Left renal pelvis (tissue), 4 donors: ENCODE measurements around the gene NOS3. TPM values are rescaled to one million over a fixed set of nuclear protein-coding genes. Genes with fewer than 3 reads are reported as not detected.

Source experiments
- DNase-seq, 4 donors: peaks; one replicate each; pipeline ENCODE4 v3.0.0-alpha.2; 2013; ENCODE audit warnings: low read depth in 4 of 4, low spot score in 3 of 4
- polyA plus RNA-seq, 4 donors: library from polyadenylated mRNA; unstranded; fragments of 120-200 nt; gene quantifications; one replicate each; pipeline ENCODE4 v1.2.1, GENCODE V29; 2013; ENCODE audit not compliant: insufficient read length in 4 of 4

NOS3 gene
- polyA plus RNA-seq, 4 donors, result 6.2 to 15.2 (median 8.5) TPM

DNA sequence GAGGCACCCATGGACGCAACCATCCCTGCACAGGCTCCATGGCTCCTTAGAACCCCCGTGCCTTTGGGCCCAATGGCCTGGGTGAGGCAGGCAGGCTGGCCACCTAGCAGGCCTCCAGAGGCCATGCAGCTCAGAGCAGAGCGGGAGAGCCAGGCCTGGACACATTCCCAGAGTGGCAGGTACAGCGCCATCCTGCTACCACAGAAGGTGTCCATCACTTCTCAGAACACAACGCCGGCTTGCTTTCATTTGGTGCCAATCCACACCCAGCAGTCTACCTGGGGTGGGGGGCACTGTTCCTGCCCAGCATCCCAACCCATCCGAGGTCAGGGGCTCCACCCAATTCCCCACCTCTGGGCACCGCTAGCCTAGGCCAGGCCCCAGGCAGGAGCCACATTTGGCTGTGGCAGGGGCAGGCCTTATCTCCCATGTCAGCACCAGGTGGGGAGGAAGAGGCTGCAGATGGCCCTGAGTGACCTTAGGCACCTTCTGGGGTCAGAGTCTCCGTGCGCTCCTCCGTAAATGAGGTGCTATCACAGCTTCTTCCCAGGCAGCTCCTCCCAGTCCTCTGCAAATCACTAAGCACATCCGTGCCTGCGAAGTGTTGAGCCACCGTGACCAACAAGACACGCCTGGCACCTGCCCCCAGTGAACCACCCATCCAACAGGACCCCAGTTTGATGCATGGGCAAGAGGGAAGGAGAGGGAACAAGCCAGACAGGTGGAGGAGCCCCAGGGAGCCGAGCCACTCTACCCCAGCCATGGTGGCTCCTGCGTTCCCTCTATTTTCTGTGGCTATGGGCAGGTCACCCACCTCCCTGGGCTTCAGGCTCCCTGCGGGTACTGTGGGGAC lies 26.9 kb upstream of the NOS3 start:
- DNase-seq, result no peak

- DNase-seq, result no peak
Observed at GRCh38 chr7:150964593-150965111, 26.2 kb upstream of the NOS3 start.

- DNase-seq, result no peak
Observed at GRCh38 chr7:150965273-150965830, 25.5 kb upstream of the NOS3 start.

DNA sequence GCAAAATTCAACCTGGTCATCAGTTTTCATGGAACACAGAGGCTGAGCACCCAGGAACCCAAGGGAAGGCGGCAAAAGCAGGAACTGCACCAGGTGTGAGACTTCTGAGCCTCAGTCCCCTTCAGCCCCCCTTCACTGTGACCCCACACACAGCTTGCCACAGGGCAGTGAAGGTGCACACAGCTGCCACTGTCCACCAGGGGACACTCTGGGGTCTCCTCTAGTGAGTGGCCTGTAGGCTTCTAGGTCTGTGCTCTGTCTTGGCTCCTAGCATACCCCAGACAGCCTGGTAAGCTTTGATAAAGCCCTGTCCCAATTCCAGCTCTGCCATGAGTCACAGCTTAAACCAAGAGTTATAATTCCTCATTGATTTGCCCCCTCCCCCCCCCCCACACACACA lies 24.8 kb upstream of the NOS3 start:
- no peak for DNase-seq

GRCh38 chr7:150967349-150967748 lies 23.5 kb upstream of the NOS3 start:
- DNase-seq, result no peak

DNA sequence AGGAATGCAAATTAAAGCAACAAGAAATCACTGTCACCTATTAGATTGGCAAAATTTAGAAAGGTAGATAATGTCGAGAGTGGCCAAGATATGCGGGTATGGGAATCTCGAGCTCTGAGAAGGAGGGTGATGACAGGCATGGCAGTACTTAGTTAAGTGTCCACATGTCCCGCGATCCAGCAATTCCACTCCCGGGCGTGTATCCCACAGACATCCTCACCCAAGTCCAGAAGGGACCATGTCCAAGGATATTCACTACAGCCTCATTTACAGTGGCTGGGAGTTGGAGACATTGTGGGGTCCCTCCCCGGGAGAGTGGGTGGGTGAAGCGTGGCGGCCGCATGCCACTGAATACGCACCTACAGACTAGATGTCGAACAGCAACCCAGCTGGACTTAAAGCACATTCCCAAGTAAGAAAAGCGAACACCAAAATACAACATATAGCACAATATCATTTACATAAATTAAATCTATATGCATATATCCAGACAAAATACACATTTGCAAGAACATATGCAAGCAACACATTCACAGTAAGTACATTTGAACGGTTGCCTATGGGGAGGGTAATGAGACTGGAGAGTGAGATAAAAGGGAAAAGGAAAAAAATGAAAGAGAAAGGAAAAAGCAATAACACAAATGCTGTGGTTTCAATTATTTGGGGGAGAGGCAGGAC lies 22.6 kb upstream of the NOS3 start:
- no peak for DNase-seq

DNA sequence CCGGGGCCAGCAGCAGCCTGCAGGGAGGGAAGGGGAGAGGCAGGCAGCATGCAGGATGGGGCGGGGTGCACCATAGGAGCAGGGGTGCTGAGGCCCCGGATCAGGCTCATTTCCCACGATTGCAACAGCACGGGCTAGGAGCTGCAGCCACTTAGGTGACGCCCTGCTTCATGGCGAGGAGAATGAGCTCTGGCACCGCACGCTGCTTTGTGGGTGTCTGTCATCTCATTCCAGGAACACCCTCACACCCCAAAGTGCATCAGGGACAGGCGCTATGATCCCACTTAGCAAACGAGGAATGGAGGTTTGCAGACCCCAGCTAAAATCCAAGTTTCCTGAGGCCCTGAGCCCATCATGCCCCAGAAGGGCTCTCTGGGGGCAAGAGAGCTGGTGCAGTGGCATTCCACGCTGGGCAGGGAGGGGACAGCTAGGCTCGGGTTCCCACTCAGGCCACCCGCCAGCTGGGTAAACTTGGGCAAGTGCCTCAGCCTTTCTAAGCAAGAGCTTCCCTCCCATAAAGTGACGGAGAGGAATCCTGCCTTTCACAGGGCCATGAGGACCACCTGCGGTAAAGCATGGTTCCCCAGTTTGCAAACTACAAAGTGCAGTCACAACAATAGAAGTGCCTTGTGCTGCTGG lies 22.0 kb upstream of the NOS3 start:
- no peak for DNase-seq

DNA sequence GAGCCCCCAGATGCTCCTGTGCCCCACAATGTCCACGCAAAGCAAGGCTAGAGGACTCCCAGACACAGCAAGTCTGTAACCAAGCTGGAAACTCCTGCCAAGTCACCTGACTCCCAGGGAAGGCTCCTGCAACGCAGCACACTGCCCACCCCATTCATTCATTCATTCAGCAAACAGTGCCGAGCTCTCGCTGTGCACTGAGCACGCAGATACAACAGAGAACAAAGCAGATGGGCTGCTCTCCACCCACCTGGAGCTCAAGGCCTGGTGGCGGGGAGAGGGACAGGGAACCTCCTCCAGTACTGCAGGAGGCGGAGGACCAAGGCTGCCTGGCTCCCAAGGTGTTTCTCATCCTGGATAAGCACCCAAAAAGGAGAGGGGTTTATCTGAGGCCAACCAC lies 21.3 kb upstream of the NOS3 start:
- no peak for DNase-seq

GRCh38 chr7:150970424-150970823 lies 20.4 kb upstream of the NOS3 start:
- DNase-seq, result no peak

GRCh38 chr7:150971242-150972022 lies 19.4 kb upstream of the NOS3 start:
- no peak for DNase-seq

DNA sequence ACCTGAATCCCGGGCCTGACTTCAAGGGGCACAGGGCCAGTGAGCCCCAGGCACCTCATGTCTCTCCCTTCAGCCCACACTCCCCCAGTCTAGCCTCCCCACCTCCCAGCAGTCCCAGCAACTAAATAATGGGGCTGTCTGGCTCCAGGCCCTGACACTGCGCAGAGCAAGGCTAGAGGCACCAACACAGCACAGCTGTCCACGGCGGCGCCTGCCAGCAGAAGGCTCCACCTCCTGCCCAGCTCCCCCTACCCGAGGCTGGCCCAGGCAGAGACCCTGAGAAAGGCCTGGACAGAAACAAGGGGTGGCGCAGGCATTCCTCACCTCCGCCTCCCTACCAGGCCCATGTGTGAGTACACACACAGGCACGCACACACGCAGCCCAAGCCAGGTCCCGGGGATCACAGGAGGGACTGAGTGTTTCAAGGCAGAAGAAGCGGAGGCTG lies 18.8 kb upstream of the NOS3 start:
- no peak for DNase-seq

DNA sequence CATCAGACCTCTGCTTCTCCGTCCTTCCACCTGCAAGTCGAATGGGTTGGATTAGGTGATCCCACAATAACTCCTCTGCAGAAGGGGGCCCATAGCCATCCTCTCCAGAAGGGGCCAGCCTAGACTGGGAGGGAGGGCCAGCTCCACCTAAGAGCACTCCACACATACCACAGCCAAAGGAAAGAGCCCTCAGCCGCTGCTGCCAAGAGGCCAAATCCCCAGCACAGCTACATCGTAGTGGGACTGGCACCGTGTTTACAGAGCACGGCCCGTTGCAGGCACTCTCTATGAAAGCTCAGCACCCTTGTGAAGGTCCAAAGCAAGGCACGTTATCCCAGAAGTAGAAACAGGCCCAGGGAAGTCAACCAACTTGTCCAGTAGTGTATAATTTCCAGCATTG lies 18.1 kb upstream of the NOS3 start:
- no peak for DNase-seq

- DNase-seq, result no peak
Observed at GRCh38 chr7:150973571-150974451, 17.0 kb upstream of the NOS3 start.

GRCh38 chr7:150974468-150975391 lies 16.1 kb upstream of the NOS3 start:
- DNase-seq, result no peak

GRCh38 chr7:150975536-150976319 lies 15.1 kb upstream of the NOS3 start:
- DNase-seq, result no peak

GRCh38 chr7:150976529-150977381 lies 14.1 kb upstream of the NOS3 start:
- no peak for DNase-seq
